H1 (cell line): ENCODE measurements around the gene KLK8. TPM values are rescaled to one million over a fixed set of nuclear protein-coding genes. Genes with fewer than 3 reads are reported as not detected.

Experiments used
- BRCA1 ChIP-seq: IDR thresholded peaks from 2 replicates; pipeline ENCODE4 v1.6.1; 2012; ENCODE audit warnings: low read depth, low read length, improper control_type of control experiment
- CHD2 ChIP-seq: IDR thresholded peaks from 2 replicates; pipeline ENCODE4 v1.6.1; 2012; ENCODE audit warnings: low read length, improper control_type of control experiment
- CHD7 ChIP-seq: fragments of 300-600 bp; sonication (generic); IDR thresholded peaks from 2 replicates; pipeline ENCODE4 v1.7.1; 2012; ENCODE audit warnings: low read length, moderate library complexity, mild to moderate bottlenecking, inconsistent platforms; ENCODE audit not compliant: insufficient replicate concordance
- GTF2F1 ChIP-seq: IDR thresholded peaks from 2 replicates; pipeline ENCODE4 v1.6.1; 2012; ENCODE audit warnings: low read depth, low read length, improper control_type of control experiment, borderline replicate concordance
- MAFK ChIP-seq: IDR thresholded peaks from 2 replicates; pipeline ENCODE4 v1.6.1; 2012; ENCODE audit warnings: low read depth, mild to moderate bottlenecking, improper control_type of control experiment, low read length
- PHF8 ChIP-seq: fragments of 200-600 bp; sonication (generic); conservative IDR thresholded peaks from 2 replicates; pipeline ENCODE4 v1.7.1; 2012; ENCODE audit warnings: low read depth, mild to moderate bottlenecking, inconsistent platforms, low read length, moderate library complexity
- POLR2A ChIP-seq, 2 experiments: IDR thresholded peaks; 1 replicate in 1 of 2; 2 replicates in 1 of 2; pipeline ENCODE4 v1.6.1; 2011; ENCODE audit warnings: low read depth in 2 of 2, low read length in 2 of 2, mild to moderate bottlenecking in 2 of 2; ENCODE audit errors: control extremely low read depth in 1 of 2
- POLR2AphosphoS5 ChIP-seq: IDR thresholded peaks from 2 replicates; pipeline ENCODE4 v1.6.1; 2011; ENCODE audit warnings: low read depth, low read length
- RBBP5 ChIP-seq: IDR thresholded peaks from 2 replicates; pipeline ENCODE4 v1.7.1; 2012; ENCODE audit warnings: low read depth, mild to moderate bottlenecking, inconsistent platforms, low read length, moderate library complexity, borderline replicate concordance
- TAF7 ChIP-seq: optimal IDR thresholded peaks from 2 replicates; pipeline ENCODE3; 2011; ENCODE audit warnings: low read depth, mild to moderate bottlenecking, inconsistent platforms, low read length, moderate library complexity, borderline replicate concordance
- USF2 ChIP-seq: IDR thresholded peaks from 2 replicates; pipeline ENCODE4 v1.6.1; 2011; ENCODE audit warnings: low read length, improper control_type of control experiment
- polyA plus RNA-seq, 7 experiments: library from polyadenylated mRNA; depleted of rRNA in 3 of 7; stranded (reverse) in 5 of 7; unstranded in 2 of 7; fragments of >200 nt in 5 of 7; fragments of 200-250 nt in 2 of 7; gene quantifications; 1 replicate in 5 of 7; 2 replicates in 1 of 7; 4 replicates in 1 of 7; pipeline versions ENCODE4 v1.2.1 to v1.2.3, GENCODE V29; 2011 to 2013; ENCODE audit warnings: missing spikeins in 2 of 7, mixed read lengths in 2 of 7
- total RNA-seq: library from RNA; stranded (reverse); fragmentation: NEBNext Ultra II Directional; extraction: Animal tissue kit (Norgen Biotek cat#: 25700); gene quantifications from 2 replicates; pipeline ENCODE4 v1.2.1, GENCODE V29; 2021

KLK8 gene
- total and polyA plus RNA-seq, 2 of the 8 experiments (the other 6 are each of a cell fraction or from before 2014, with no cell fraction given), result 2.9 to 3.6 TPM

- TF ChIP-seq CHD7 (no peak), TAF7 (no peak), PHF8 (no peak), USF2 (no peak), MAFK (no peak), RBBP5 (no peak), CHD2 (no peak), BRCA1 (no peak), POLR2A (IDR thresholded peaks at IDR 0.05; ENCODE audit: control extremely low read depth in 1 of 2, low read depth in 2 of 2, low read length in 2 of 2) (no peak), POLR2AphosphoS5 (no peak), GTF2F1 (no peak)
These were observed 28.5 kb downstream of the KLK8 start (continued) for GRCh38 chr19:50972795-50973376.
